ENCODE results near the gene AREG. TPM values are rescaled to one million over a fixed set of nuclear protein-coding genes. Genes with fewer than 3 reads are reported as not detected.

Gene AREG
- total and polyA plus RNA-seq, 2 donors (not counting 1 experiment from before 2014, with no cell fraction given) = 0.50 to 2.0 TPM

- Histone ChIP-seq H3K36me3 (ENCODE audit: control insufficient read depth, insufficient read depth, low read length) (no peaks in the 10 kb centered on the region), H3K27ac (ENCODE audit: insufficient read depth, low read length) (no peak overlapping the region), H2AFZ (ENCODE audit: low read length) (no peak overlapping the region), H4K20me1 (ENCODE audit: control insufficient read depth, extremely low read depth, insufficient read depth, low read length) (no peaks in the 10 kb centered on the region), H3K4me1 (ENCODE audit: control insufficient read depth, extremely low read depth, insufficient read depth, low read length) (peaks cover 4% of the 10 kb centered on the region), H3K27me3 (ENCODE audit: control insufficient read depth, insufficient read depth, low read length) (no peaks in the 10 kb centered on the region), H3K9me3 (ENCODE audit: control insufficient read depth, insufficient read depth, low read depth, low read length) (no peaks in the 10 kb centered on the region), H3K9ac (ENCODE audit: insufficient read depth, low read length) (no peak overlapping the region), H3K4me3 (replicated peaks in 1 of 4; ENCODE audit: control extremely low read depth in 1 of 4, insufficient read depth in 1 of 4, low read depth in 3 of 4, low read length in 4 of 4) (no peak overlapping the region), H3K79me2 (ENCODE audit: control insufficient read depth, insufficient read depth, low read length) (no peaks in the 10 kb centered on the region), H3K4me2 (ENCODE audit: extremely low read depth, insufficient read depth, low read length) (no peak overlapping the region)
- DNase-seq (ENCODE audit: low read depth in 2 of 2) = no peak
- TF ChIP-seq CTCF (conservative IDR thresholded peaks at IDR 0.05 in 1 of 2, IDR thresholded peaks at IDR 0.05 in 1 of 2; ENCODE audit: low read depth in 1 of 2, low read length in 2 of 2) (no peak), EZH2 (IDR thresholded peaks at IDR 0.05; ENCODE audit: low read length, missing control alignments) (no peak)
These were observed 31.7 kb upstream of the AREG start for GRCh38 chr4:74413265-74413664.

GRCh38 chr4:74414149-74414809, 30.7 kb upstream of the AREG start:
- H3K4me3 ChIP-seq (replicated peaks in 1 of 4; ENCODE audit: control extremely low read depth in 1 of 4, insufficient read depth in 1 of 4, low read depth in 3 of 4, low read length in 4 of 4) = no peak overlapping the region
- H3K79me2 ChIP-seq (ENCODE audit: control insufficient read depth, insufficient read depth, low read length) = no peaks in the 10 kb centered on the region
- no peak for DNase-seq (ENCODE audit: low read depth in 2 of 2)
- peaks cover 6% of the 10 kb centered on the region for H3K4me1 ChIP-seq (ENCODE audit: control insufficient read depth, extremely low read depth, insufficient read depth, low read length)
- no peaks in the 10 kb centered on the region for H3K27me3 ChIP-seq (ENCODE audit: control insufficient read depth, insufficient read depth, low read length)
- H2AFZ ChIP-seq (ENCODE audit: low read length) = no peak overlapping the region
- H3K36me3 ChIP-seq (ENCODE audit: control insufficient read depth, insufficient read depth, low read length) = no peaks in the 10 kb centered on the region
- TF ChIP-seq CTCF (conservative IDR thresholded peaks at IDR 0.05 in 1 of 2, IDR thresholded peaks at IDR 0.05 in 1 of 2; ENCODE audit: low read depth in 1 of 2, low read length in 2 of 2) (no peak), EZH2 (IDR thresholded peaks at IDR 0.05; ENCODE audit: low read length, missing control alignments) (no peak)
- H3K9ac ChIP-seq (ENCODE audit: insufficient read depth, low read length) = no peak overlapping the region
- no peak overlapping the region for H3K27ac ChIP-seq (ENCODE audit: insufficient read depth, low read length)
- H3K4me2 ChIP-seq (ENCODE audit: extremely low read depth, insufficient read depth, low read length) = no peak overlapping the region
- H4K20me1 ChIP-seq (ENCODE audit: control insufficient read depth, extremely low read depth, insufficient read depth, low read length) = no peaks in the 10 kb centered on the region
- no peaks in the 10 kb centered on the region for H3K9me3 ChIP-seq (ENCODE audit: control insufficient read depth, insufficient read depth, low read depth, low read length)

GRCh38 chr4:74415602-74416300, 29.2 kb upstream of the AREG start:
- Histone ChIP-seq H3K4me2 (ENCODE audit: extremely low read depth, insufficient read depth, low read length) (no peak overlapping the region), H4K20me1 (ENCODE audit: control insufficient read depth, extremely low read depth, insufficient read depth, low read length) (no peaks in the 10 kb centered on the region), H3K4me1 (ENCODE audit: control insufficient read depth, extremely low read depth, insufficient read depth, low read length) (peaks cover 6% of the 10 kb centered on the region), H3K9me3 (ENCODE audit: control insufficient read depth, insufficient read depth, low read depth, low read length) (no peaks in the 10 kb centered on the region), H3K9ac (ENCODE audit: insufficient read depth, low read length) (no peak overlapping the region), H3K4me3 (replicated peaks in 1 of 4; ENCODE audit: control extremely low read depth in 1 of 4, insufficient read depth in 1 of 4, low read depth in 3 of 4, low read length in 4 of 4) (no peak overlapping the region), H2AFZ (ENCODE audit: low read length) (no peak overlapping the region), H3K27me3 (ENCODE audit: control insufficient read depth, insufficient read depth, low read length) (no peaks in the 10 kb centered on the region), H3K79me2 (ENCODE audit: control insufficient read depth, insufficient read depth, low read length) (no peaks in the 10 kb centered on the region), H3K36me3 (ENCODE audit: control insufficient read depth, insufficient read depth, low read length) (no peaks in the 10 kb centered on the region), H3K27ac (ENCODE audit: insufficient read depth, low read length) (no peak overlapping the region)
- no peak for DNase-seq (ENCODE audit: low read depth in 2 of 2)
- no peak for TF ChIP-seq CTCF (conservative IDR thresholded peaks at IDR 0.05 in 1 of 2, IDR thresholded peaks at IDR 0.05 in 1 of 2; ENCODE audit: low read depth in 1 of 2, low read length in 2 of 2)
- TF ChIP-seq EZH2 (IDR thresholded peaks at IDR 0.05; ENCODE audit: low read length, missing control alignments) = no peak

Data from fibroblast of lung (primary cell).